ENCODE measurements around the gene MRPL9.

Gene MRPL9

DNA sequence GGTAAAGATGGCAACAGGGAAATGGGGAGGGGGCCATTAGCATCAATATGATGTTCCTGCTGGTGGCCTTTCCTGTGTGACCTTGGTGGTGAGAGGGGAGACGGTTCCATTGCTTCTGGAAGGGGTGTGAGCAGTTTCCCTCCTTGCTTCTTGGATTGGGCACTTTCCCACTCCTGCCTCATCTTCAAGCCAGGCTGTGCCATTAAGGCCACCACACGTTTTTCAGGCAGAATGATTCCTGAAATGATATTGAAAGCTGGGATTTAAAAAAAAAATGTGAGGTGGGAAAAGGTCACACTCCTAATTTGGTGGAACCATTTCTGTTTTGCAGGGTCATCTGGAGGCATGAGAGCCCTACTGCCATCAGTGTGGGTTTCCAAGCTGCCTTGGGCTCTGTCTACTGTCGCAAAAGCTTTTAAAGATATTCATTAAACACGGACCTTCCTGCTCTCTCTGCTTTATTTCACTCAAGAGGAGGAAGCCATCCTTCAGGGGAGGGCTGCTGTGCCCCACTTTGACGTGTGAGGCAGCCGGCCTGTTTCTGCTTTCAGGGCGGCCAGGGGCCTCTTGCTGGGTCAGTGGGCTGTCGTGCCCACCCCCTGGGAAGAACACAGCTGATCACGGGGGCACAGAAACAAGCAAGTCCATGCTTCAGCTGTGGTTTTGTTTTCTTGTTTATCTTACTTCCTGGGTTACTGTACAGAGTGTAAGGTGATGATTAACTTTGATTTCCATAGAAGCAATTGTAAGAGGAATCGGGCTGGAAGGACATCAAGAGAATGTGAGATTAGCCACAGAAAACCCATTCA lies 33.9 kb downstream of the MRPL9 start:
- no peak for TF ChIP-seq CTCF (IDR thresholded peaks at IDR 0.05; ENCODE audit: insufficient read depth, missing control alignments)
- DNase-seq (ENCODE audit: insufficient read length, low spot score) (no peak), FAIRE-seq (no peak)

- FAIRE-seq (peak; percentile 46), DNase-seq (ENCODE audit: insufficient read length, low spot score) (no peak)
- TF ChIP-seq CTCF (IDR thresholded peaks at IDR 0.05; ENCODE audit: insufficient read depth, missing control alignments), result no peak
Measured at GRCh38 chr1:151728151-151729054, 34.9 kb downstream of the MRPL9 start.

DNA sequence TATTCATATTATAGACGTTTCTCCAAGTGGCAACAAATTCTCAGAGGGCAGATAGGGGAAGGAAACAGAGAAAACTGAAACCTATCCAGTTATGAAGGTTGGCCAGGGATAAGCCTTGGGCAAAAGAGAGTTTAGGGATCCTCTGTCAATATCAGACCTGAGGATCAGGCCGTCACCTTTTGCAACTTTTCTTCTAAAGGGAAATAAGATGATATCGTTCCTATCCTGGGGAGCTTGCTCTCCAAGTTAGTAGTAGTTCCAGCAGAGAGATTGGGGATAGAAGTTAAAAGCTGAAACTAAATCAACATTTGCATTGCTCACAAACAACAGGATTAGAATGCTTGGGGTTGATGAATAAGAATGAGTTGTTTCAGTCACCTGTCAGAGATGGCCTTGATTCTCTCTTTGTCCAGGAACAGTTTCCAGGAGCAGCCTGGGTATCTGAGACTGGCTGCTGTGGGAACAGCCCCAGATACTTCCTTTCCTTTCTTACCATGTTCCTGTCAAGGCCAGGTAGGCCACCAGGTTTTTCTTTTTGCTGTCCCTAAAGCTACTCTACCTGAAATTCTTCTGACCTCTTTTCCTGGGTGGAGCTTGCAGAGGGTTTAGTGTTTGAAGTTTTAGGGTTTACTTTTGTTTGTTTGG lies 39.4 kb downstream of the MRPL9 start:
- no peak for TF ChIP-seq CTCF (IDR thresholded peaks at IDR 0.05; ENCODE audit: insufficient read depth, missing control alignments)
- DNase-seq (ENCODE audit: insufficient read length, low spot score) (no peak), FAIRE-seq (peak; percentile 21)

DNA sequence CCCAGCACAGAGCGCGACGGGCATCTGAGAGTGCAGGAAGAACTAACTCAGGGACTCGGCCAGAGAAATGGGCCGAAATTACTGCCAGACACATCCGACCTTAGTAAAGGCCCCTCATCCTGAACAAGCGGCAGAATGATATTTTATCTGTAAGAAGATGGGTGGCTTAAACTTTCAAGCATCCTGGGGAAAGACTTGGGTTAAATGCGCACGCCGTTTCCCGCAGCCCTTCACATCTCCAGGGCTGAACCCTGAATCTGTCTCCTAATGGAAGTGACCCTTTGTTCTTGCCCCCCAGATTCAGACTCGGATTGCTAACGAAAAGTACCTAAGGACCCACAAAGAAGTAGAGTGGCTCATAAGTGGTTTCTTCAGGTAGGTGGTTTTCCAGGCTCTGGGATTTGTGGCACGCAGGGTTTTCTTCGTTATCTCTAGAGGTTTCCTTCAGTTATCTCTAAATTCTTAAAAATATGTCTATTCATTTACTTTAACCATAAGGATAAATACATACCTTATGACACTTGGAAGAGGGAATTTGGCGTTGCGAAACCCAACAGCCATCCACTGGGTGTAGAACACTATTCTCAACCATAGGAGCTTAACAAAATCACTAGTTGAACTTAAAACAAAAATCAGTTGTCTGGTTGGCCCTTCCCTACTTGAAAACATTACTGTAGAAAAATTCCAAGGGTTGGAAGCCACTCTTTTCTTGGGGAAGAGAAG lies 41.3 kb downstream of the MRPL9 start:
- no peak for TF ChIP-seq CTCF (IDR thresholded peaks at IDR 0.05; ENCODE audit: insufficient read depth, missing control alignments)

DNA sequence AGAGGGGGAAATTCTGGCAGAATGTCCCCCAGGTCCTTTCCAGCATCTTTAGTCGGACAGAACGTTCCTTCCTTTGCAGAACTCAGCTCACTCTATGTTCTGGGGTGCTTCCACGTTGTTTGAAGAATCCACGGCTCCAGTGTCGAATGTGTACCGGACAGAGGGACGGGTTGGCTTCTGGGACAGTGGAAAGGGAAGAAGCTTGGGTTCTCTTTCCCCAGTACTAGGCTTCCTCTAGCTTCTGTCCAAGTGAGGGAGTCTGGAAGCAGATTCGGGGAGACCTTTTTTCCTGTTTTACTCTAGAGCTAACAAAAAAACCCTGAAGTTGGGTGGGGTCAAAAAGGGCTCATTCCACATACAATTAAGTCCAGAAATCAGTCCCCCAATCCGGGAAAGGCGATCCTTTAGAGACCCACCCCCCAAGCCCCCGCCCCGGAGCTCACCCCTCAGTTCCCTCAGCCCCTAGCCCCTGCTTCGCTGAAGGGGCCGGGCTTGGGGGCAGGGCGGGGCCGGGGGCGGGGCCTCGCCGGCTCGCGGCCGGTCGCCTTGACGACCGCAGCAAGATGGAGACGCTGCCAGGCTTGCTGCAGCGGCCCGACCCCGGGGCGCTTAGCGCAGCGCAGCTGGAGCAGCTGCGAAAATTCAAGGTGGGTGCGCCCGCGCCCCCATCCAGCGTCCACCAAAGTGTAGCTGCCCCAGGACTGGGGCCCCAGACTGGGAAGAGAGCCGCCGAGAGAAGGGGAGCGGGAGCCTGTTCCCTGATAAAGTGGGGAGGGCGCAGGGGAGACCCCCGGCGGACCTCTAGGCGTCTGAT lies 42.1 kb downstream of the MRPL9 start, which contains the start of gene RIIAD1:
RIIAD1 (plus strand) TSS at position 549 of the 814 bp plus-strand sequence; CDS start at position 564, 15 bp downstream.
- FAIRE-seq (no peak), DNase-seq (ENCODE audit: insufficient read length, low spot score) (peak; percentile 98)
- TF ChIP-seq CTCF (IDR thresholded peaks at IDR 0.05; ENCODE audit: insufficient read depth, missing control alignments), result no peak

More for the DNA sequence above, 41.3 kb downstream of the MRPL9 start:
- no peak for DNase-seq (ENCODE audit: insufficient read length, low spot score)
- no peak for FAIRE-seq

DNA sequence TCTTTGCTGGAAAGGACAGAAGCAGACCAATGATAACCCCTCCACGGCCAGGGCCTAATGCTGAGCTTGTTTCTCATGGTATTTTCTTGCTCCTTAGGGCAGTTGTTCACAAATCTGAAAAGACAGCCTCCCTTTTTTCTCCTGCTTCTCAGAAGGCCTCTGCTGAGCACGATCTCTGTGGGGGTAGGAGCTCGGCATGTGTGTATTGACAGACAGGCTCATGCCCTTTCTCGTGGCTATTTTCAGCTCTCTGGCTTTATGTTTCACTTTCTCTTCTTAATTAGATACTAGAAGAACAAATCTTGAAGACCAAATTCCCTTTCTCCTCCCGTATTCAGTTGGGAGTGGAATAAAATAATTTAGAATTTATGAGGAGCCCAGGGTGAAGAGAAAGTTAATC lies 42.7 kb downstream of the MRPL9 start:
- no peak for TF ChIP-seq CTCF (IDR thresholded peaks at IDR 0.05; ENCODE audit: insufficient read depth, missing control alignments)
- DNase-seq (ENCODE audit: insufficient read length, low spot score) (no peak), FAIRE-seq (no peak)
